AML-193 (cell line): ENCODE results near the gene MALAT1.
A peak's percentile ranks its signal among the peaks of the same experiment; 100 is the strongest.
"Not testable (repeated sequence)": the region's sequence is repeated elsewhere in the genome, so short reads cannot be mapped to it uniquely, and the experiment has no call there.

ENCODE experiments used
- DNase-seq, 2 experiments: peaks; one replicate each; lab custom pipeline; 2025; lab: John Stamatoyannopoulos, UW

Gene MALAT1

GRCh38 chr11:65522718-65523630 is 24.1 kb downstream of the MALAT1 start:
- peak in 1 of 2 experiments; percentile 14 for DNase-seq

DNA sequence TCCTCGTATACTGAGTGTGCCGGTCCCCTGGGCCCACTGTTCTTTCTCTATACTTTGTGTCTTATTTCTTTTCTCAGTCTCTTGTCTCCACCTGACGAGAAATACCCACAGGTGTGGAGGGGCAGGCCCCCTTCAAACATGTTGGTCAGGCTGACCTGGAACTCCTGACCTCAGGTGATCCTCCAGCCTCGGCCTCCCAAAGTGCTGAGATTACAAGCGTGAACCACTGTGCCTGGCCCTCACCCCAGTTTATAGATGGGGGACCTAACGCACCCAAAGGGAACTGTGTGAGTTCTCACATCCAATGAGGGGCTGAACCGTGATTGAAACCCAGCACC is 24.8 kb downstream of the MALAT1 start:
- not testable (repeated sequence) for DNase-seq

DNA sequence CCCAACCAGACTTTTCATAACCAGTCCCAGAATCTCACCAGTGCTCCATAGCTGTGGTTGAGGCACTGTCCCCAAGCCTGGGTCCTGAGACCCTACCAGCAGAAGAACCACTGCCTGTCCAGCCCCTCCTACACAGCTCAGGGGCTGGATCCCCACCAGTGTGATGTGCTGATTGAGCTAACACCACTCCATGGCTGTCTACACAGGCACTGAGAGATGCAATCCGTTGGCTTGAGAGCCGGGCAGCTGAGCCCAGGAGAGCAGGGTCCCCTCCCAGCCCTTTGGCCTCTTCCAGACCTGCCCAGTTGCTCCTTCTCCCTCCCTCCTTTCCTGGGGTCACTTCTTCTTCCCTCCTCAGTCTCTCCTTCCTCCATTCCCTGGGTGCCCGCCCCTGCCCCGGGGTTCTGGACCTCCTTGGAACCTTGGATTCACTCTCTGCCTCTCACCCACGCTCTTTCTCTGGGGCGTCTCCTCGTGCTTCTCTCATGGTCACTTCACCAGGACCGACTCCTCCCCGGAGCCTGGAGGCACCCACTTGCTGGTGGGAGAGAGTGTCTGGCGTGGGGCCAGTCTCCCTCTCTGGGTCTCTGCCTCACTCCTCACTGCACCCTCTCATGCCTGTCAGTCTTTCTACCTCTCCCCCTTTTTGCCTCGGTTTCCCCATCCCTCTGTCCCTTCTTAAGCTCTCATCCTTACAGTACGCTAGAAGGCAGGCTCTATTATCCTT is 25.3 kb downstream of the MALAT1 start:
- no peak for DNase-seq

- DNase-seq: peak in 1 of 2 experiments; percentile 13
Measured at GRCh38 chr11:65524741-65525545, 26.1 kb downstream of the MALAT1 start, which contains the start of gene SCYL1. SCYL1 (plus strand) TSS chr11:65525083; CDS start chr11:65525154, 71 bp downstream.

DNA sequence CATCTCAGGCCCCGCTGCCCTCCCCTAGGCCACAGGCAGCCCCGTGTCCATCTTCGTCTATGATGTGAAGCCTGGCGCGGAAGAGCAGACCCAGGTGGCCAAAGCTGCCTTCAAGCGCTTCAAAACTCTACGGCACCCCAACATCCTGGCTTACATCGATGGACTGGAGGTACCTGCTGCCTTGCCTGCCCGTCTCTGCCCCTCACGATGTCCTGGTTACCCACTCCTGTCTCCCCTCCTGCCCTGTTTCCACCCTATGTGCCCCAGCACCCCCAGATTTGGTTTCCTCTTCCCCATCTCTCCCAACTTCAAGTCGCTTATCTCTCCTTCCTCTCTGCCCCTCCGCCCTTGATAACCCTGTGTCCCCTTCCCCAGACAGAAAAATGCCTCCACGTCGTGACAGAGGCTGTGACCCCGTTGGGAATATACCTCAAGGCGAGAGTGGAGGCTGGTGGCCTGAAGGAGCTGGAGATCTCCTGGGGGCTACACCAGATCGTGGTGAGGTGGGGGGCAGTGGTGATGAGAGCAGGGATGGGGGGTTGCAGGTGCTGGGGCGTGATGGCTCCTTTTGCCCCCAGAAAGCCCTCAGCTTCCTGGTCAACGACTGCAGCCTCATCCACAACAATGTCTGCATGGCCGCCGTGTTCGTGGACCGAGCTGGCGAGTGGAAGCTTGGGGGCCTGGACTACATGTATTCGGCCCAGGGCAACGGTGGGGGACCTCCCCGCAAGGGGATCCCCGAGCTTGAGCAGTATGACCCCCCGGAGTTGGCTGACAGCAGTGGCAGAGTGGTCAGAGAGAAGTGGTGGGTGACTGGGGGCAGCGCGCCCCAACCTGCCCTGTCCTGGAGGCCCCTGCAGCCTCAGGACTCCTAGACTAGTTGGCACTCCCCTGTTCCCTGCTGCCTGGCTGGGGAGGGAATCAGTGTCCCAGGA is 27.0 kb downstream of the MALAT1 start:
- no peak for DNase-seq

DNA sequence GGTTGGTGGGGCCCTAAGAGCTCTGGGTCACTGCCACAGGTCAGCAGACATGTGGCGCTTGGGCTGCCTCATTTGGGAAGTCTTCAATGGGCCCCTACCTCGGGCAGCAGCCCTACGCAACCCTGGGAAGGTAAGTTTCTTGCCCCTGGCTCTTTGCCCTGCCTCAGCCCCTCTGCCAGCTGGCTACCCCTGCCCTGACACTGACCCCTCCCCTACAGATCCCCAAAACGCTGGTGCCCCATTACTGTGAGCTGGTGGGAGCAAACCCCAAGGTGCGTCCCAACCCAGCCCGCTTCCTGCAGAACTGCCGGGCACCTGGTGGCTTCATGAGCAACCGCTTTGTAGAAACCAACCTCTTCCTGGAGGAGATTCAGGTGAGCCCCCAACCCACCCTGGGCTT is 27.9 kb downstream of the MALAT1 start:
- DNase-seq: no peak

DNA sequence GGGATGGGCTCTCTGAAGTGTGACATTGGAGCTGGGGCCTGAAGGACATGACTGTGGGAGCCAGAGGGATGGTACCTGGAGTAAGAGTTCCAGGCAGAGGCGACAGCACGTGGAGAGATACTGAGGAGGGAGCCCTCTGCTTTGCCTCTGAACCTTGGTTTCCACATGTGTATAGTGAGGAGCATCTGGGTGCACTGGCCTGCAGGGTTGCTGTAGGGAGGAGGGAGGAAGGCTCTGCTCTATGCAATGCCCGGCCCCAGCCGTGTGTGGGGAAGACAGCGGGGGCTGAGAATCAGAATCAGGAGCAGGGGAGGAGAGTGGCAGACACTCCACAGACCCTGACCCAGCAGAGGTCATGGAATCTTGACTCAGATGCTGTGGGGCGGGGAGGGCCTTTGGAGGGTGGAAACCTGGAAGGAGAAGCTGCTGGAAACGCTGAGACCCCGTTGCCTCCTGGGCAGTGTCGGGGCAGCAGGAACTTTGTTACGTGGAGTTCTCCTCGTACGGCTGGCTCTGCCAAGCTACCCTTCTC is 30.0 kb downstream of the MALAT1 start:
- no peak for DNase-seq

GRCh38 chr11:65529475-65530156 is 30.8 kb downstream of the MALAT1 start:
- DNase-seq: no peak

DNA sequence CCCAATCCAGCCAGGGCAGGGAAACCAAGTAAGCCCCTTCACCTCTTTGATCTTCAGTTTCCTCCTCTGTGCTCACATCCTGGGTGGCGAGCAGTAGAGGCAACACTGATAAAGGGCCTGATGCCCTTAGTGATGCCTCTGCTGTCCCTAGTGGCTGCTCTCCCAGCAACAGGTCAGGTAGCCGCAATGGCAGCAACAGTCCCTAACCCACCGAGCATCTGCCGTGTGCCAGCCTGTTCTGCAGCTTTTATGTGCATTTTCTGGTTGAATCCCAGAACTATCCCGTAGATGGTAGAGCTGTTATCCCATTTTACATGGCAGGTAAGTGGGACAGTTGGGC is 31.3 kb downstream of the MALAT1 start:
- DNase-seq: peak; percentile 13 to 21

DNA sequence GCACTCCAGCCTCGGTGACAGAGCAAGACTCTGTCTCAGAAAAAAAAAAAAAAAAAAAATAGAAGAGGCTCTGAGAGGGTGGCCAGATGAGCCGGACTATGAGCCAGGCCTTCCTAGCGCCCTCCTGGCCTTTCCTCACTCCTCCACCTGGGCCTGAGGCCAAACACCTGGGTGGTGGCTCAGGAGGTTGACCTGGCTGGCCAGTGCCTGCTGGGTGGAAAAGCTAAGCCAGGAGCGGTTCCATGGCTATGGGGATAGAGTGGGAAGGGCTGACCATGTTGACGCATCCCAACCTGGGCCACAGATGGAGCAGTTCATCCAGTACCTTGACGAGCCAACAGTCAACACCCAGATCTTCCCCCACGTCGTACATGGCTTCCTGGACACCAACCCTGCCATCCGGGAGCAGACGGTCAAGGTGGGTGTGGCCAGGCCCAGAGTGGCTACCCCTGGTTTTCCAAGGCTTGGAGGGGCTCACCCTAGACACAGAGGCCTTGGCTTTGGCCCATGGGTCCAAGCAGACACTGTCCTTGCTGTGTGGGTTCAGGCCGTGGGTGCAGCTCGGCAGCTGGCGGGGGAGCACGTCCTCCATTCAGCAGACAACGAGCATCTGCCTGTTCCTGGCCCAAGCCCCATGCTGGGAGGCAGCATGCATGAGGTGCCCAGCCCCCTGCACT is 33.7 kb downstream of the MALAT1 start:
- DNase-seq: no peak

DNA sequence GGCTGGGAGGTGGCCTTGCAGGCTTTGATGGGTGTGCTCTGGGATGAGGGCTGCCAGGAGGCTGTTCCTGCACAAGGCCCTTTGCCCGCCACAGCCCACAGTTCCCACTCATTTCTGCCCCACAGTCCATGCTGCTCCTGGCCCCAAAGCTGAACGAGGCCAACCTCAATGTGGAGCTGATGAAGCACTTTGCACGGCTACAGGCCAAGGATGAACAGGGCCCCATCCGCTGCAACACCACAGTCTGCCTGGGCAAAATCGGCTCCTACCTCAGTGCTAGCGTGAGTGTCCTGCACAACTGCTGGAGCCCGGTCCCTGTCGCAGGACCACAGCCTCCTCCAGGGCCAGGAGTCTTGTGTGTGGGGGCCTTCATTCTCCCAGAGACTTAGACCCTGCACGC is 36.3 kb downstream of the MALAT1 start:
- no peak for DNase-seq

- DNase-seq: no peak
Measured at GRCh38 chr11:65536412-65537295, 37.8 kb downstream of the MALAT1 start.

- no peak for DNase-seq
Measured at GRCh38 chr11:65537296-65537597, 38.4 kb downstream of the MALAT1 start.

DNA sequence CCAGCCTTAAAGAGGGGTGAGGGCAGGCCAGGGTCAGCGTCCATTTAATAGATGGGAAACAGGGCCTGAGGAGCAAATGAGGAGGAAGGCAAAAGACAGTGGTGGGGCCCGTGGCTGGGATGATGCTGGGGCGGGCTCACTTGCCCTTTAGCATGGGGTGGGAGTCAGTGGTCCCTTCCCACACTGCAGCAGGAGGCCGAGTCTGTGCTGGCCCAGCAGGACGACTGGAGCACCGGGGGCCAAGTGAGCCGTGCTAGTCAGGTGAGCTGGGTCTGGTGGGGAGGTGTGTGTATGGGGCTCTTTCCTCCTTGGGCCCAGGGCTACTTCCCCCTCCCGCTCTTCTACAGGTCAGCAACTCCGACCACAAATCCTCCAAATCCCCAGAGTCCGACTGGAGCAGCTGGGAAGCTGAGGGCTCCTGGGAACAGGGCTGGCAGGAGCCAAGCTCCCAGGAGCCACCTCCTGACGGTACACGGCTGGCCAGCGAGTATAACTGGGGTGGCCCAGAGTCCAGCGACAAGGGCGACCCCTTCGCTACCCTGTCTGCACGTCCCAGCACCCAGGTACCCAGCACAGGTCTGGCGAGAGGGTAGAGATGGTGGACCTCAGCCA is 38.9 kb downstream of the MALAT1 start:
- no peak for DNase-seq

- DNase-seq: no peak
Measured at GRCh38 chr11:65538232-65538914, 39.5 kb downstream of the MALAT1 start.

- no peak for DNase-seq
Measured at GRCh38 chr11:65538915-65539743, 40.3 kb downstream of the MALAT1 start.

GRCh38 chr11:65539744-65540289 is 41.0 kb downstream of the MALAT1 start:
- no peak for DNase-seq
